Osteocyte (in vitro differentiated cells): ENCODE data around the gene TMEM132C. TPM values are rescaled to one million over a fixed set of nuclear protein-coding genes. Genes with fewer than 3 reads are reported as not detected.

Source experiments
- DNase-seq: peaks from one replicate; pipeline ENCODE4 v3.0.0; 2021; ENCODE audit warnings: mixed read lengths; ENCODE audit not compliant: unreplicated experiment; ENCODE audit errors: extremely low spot score
- H3K27ac Mint-ChIP-seq: one replicate; pipeline ENCODE4 v1.8.0; 2021; ENCODE audit warnings: mild to moderate bottlenecking, mixed read lengths; ENCODE audit not compliant: unreplicated experiment
- H3K27me3 Mint-ChIP-seq: one replicate; pipeline ENCODE4 v1.8.0; 2021; ENCODE audit warnings: mixed read lengths; ENCODE audit not compliant: unreplicated experiment
- H3K36me3 Mint-ChIP-seq: one replicate; pipeline ENCODE4 v1.8.0; 2021; ENCODE audit warnings: mixed read lengths; ENCODE audit not compliant: unreplicated experiment
- H3K4me1 Mint-ChIP-seq: one replicate; pipeline ENCODE4 v1.8.0; 2021; ENCODE audit warnings: mixed read lengths; ENCODE audit not compliant: unreplicated experiment
- H3K4me3 Mint-ChIP-seq: one replicate; pipeline ENCODE4 v1.8.0; 2021; ENCODE audit warnings: mild to moderate bottlenecking, moderate library complexity, mixed read lengths; ENCODE audit not compliant: unreplicated experiment
- H3K9me3 Mint-ChIP-seq: one replicate; pipeline ENCODE4 v1.8.0; 2021; ENCODE audit warnings: mixed read lengths; ENCODE audit not compliant: unreplicated experiment
- CTCF ChIP-seq: fragments of 200-600 bp; sonication (generic); IDR thresholded peaks from 2 replicates; pipeline ENCODE4 v1.5.0; 2021; ENCODE audit warnings: antibody characterized with exemption, mild to moderate bottlenecking, moderate library complexity
- total RNA-seq: library from RNA; stranded (reverse); gene quantifications from 2 replicates; pipeline ENCODE4 v1.2.1, GENCODE V29; 2021

The TMEM132C gene
- total RNA-seq, 1 donor from 2014 or later: not detected

GRCh38 chr12:128652136-128652751, 385.3 kb downstream of the TMEM132C start:
- no peaks in the 10 kb centered on the region for H3K27me3 Mint-ChIP-seq
- no peak overlapping the region for H3K27ac Mint-ChIP-seq
- TF ChIP-seq CTCF: no peak
- DNase-seq: no peak
- H3K36me3 Mint-ChIP-seq: peaks cover 3% of the 10 kb centered on the region
- H3K9me3 Mint-ChIP-seq: peaks cover 45% of the 10 kb centered on the region
- H3K4me3 Mint-ChIP-seq: no peak overlapping the region
- H3K4me1 Mint-ChIP-seq: no peaks in the 10 kb centered on the region

- DNase-seq: no peak
- no peaks in the 10 kb centered on the region for H3K36me3 Mint-ChIP-seq
- peaks cover 35% of the 10 kb centered on the region for H3K9me3 Mint-ChIP-seq
- no peaks in the 10 kb centered on the region for H3K27me3 Mint-ChIP-seq
- H3K4me1 Mint-ChIP-seq: no peaks in the 10 kb centered on the region
- no peak overlapping the region for H3K27ac Mint-ChIP-seq
- no peak overlapping the region for H3K4me3 Mint-ChIP-seq
- no peak for TF ChIP-seq CTCF
Observed at GRCh38 chr12:128654468-128654867, 387.5 kb downstream of the TMEM132C start.

- no peaks in the 10 kb centered on the region for H3K27me3 Mint-ChIP-seq
- no peak for TF ChIP-seq CTCF
- peaks cover 45% of the 10 kb centered on the region for H3K9me3 Mint-ChIP-seq
- H3K4me3 Mint-ChIP-seq: no peak overlapping the region
- DNase-seq: no peak
- H3K27ac Mint-ChIP-seq: no peak overlapping the region
- no peaks in the 10 kb centered on the region for H3K4me1 Mint-ChIP-seq
- no peaks in the 10 kb centered on the region for H3K36me3 Mint-ChIP-seq
Observed at GRCh38 chr12:128657378-128657777, 390.4 kb downstream of the TMEM132C start.

- H3K4me3 Mint-ChIP-seq: no peak overlapping the region
- no peak for DNase-seq
- no peak overlapping the region for H3K27ac Mint-ChIP-seq
- no peaks in the 10 kb centered on the region for H3K36me3 Mint-ChIP-seq
- TF ChIP-seq CTCF: no peak
- H3K9me3 Mint-ChIP-seq: peaks cover 24% of the 10 kb centered on the region
- no peaks in the 10 kb centered on the region for H3K4me1 Mint-ChIP-seq
- no peaks in the 10 kb centered on the region for H3K27me3 Mint-ChIP-seq
Observed at GRCh38 chr12:128660532-128661225, 393.7 kb downstream of the TMEM132C start.

- H3K9me3 Mint-ChIP-seq: peaks cover 24% of the 10 kb centered on the region
- DNase-seq: no peak
- H3K27me3 Mint-ChIP-seq: no peaks in the 10 kb centered on the region
- TF ChIP-seq CTCF: no peak
- no peaks in the 10 kb centered on the region for H3K4me1 Mint-ChIP-seq
- no peak overlapping the region for H3K4me3 Mint-ChIP-seq
- H3K36me3 Mint-ChIP-seq: no peaks in the 10 kb centered on the region
- no peak overlapping the region for H3K27ac Mint-ChIP-seq
Observed at GRCh38 chr12:128661226-128661569, 394.2 kb downstream of the TMEM132C start.
